Measurements from ENCODE around the gene COX7A2L. TPM values are rescaled to one million over a fixed set of nuclear protein-coding genes. Genes with fewer than 3 reads are reported as not detected.

COX7A2L gene
- total and polyA plus RNA-seq, 9 of the 15 experiments (the other 6 are each of a cell fraction or from before 2014, with no cell fraction given), result 118 to 481 (median 163) TPM

DNA sequence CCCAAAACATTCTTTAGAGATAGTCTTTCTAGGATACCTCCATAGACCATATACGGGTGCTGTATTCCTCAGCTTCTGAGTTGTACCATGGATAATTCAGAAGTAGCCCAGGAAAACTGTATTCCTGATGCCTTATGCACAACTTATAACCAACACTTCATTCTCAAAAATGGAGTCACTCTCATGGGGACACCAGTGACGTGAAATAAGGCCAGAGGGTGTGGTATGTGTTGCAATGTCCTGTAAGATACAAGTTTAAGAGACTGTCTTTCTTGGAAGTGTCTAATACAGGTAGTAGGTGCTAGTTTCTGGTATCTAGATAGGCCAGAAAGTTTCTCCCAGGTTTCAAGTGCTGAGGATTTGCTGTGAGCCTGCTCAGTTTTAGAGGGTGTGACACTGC, 36.1 kb downstream of the COX7A2L start:
- CTCF ChIA-PET (ENCODE audit: low intra/inter-chr PET ratio), result no interaction called here
- TF ChIP-seq ZKSCAN1 (IDR thresholded peaks at IDR 0.05; ENCODE audit: low read depth, low read length) (no peak), ZZZ3 (IDR thresholded peaks at IDR 0.05) (no peak), ZBTB34 (CRISPR knock-in tag; IDR thresholded peaks at IDR 0.05) (no peak), POLR2B (IDR thresholded peaks at IDR 0.05; ENCODE audit: low read depth, partially characterized antibody) (no peak), HLTF (IDR thresholded peaks at IDR 0.05) (no peak), CXXC5 (CRISPR knock-in tag; IDR thresholded peaks at IDR 0.05) (peak; percentile 27), SRSF1 (IDR thresholded peaks at IDR 0.05; ENCODE audit: low read depth, low read length) (no peak), SMARCB1 (IDR thresholded peaks at IDR 0.05; ENCODE audit: insufficient read length, low read depth) (no peak), CC2D1A (IDR thresholded peaks at IDR 0.05) (no peak), SMAD4 (CRISPR knock-in tag; conservative IDR thresholded peaks at IDR 0.05) (0 out of 2 replicates have a peak, but pooled peaks have one; percentile 25), CEBPG (CRISPR knock-in tag; IDR thresholded peaks at IDR 0.05) (peak; percentile 18; the same call in 1 of the 2 replicates), CEBPG (tag; conservative IDR thresholded peaks at IDR 0.05 in 1 of 2, IDR thresholded peaks at IDR 0.05 in 1 of 2) (peak in 1 of 2 experiments; percentile 44; a peak in 2 of 4 replicates), ASH1L (IDR thresholded peaks at IDR 0.05; ENCODE audit: borderline replicate concordance, low read depth, partially characterized antibody) (no peak), HEY1 (CRISPR knock-in tag; IDR thresholded peaks at IDR 0.05; ENCODE audit: borderline replicate concordance) (no peak), ZNF232 (CRISPR knock-in tag; IDR thresholded peaks at IDR 0.05) (no peak), POLR2H (tag; IDR thresholded peaks at IDR 0.05; ENCODE audit: low read depth) (no peak), MCM5 (IDR thresholded peaks at IDR 0.05; ENCODE audit: low read depth) (no peak), MAFK (IDR thresholded peaks at IDR 0.05; ENCODE audit: low read length) (no peak), ETS2 (tag; IDR thresholded peaks at IDR 0.05; ENCODE audit: borderline replicate concordance, poor library complexity, severe bottlenecking) (no peak), TCF3 (CRISPR knock-in tag; IDR thresholded peaks at IDR 0.05) (no peak)
- TF ChIP-seq, protein P1, sequence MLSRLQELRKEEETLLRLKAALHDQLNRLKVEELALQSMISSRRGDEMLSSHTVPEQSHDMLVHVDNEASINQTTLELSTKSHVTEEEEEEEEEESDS (CRISPR knock-in tag; IDR thresholded peaks at IDR 0.05), result no peak
- TF ChIP-seq, protein P2, sequence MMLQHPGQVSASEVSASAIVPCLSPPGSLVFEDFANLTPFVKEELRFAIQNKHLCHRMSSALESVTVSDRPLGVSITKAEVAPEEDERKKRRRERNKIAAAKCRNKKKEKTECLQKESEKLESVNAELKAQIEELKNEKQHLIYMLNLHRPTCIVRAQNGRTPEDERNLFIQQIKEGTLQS (IDR thresholded peaks at IDR 0.05), result no peak
- TF ChIP-seq, protein P2 (CRISPR knock-in tag; conservative IDR thresholded peaks at IDR 0.05), result no peak

More for the DNA sequence above, 36.1 kb downstream of the COX7A2L start:
- Histone ChIP-seq H3K36me3 (ENCODE audit: control insufficient read depth, insufficient read depth, low read length) (peaks cover 32% of the 10 kb centered on the region; the same call in 2 of the 3 replicates), H3K4me3 (no peak overlapping the region), H3K9me3 (replicated peaks; ENCODE audit: control insufficient read depth, insufficient read depth, low read depth, low read length) (no peaks in the 10 kb centered on the region), H3K79me2 (ENCODE audit: control insufficient read depth, insufficient read depth, low read length) (no peaks in the 10 kb centered on the region), H3K4me1 (replicated peaks in 1 of 2; ENCODE audit: control insufficient read depth in 2 of 2, insufficient read depth in 2 of 2, low read length in 2 of 2) (no peaks in the 10 kb centered on the region), H3K27me3 (ENCODE audit: control insufficient read depth in 2 of 2, insufficient read depth in 2 of 2, low read length in 2 of 2) (no peaks in the 10 kb centered on the region), H3K9me1 (ENCODE audit: control insufficient read depth, insufficient read depth, low read length) (no peaks in the 10 kb centered on the region), H3K27ac (ENCODE audit: extremely low read depth, low read depth, low read length) (no peak overlapping the region), H4K20me1 (replicated peaks; ENCODE audit: control insufficient read depth, insufficient read depth, low read length) (no peaks in the 10 kb centered on the region), H3K4me2 (ENCODE audit: insufficient read depth, low read length) (no peak overlapping the region), H2AFZ (ENCODE audit: low read depth, low read length) (no peak overlapping the region), H3K9ac (ENCODE audit: insufficient read depth in 1 of 2, low read depth in 2 of 2, low read length in 2 of 2) (no peak overlapping the region)
- no TSS peak for BruUV-seq (replicated peaks)
- DNase-seq (ENCODE audit: extremely low read depth in 1 of 4, low spot score in 3 of 4) (no peak), ATAC-seq (peak; percentile 56), FAIRE-seq (no peak)
- in situ Hi-C loops (cut with MboI), result loop anchor here (10.0 kb wide), 1 partner anchor 230 kb away; no protein-coding TSS in a partner anchor
- intact Hi-C loops (cut with micrococcal nuclease), result loop anchor here (5.0 kb wide), 1 partner anchor 458 kb away; no protein-coding TSS in a partner anchor
- POLR2A ChIA-PET, result interaction anchor here (0.9 kb wide), 1 partner anchor 10 kb away, joined by 3 read pairs; no protein-coding TSS in a partner anchor
- 57% methylated on average over 2 of the region's 2 CpGs for WGBS (ENCODE audit: insufficient coverage, low coverage, missing lambda C conversion rate)
